HL-60 (cell line): ENCODE results near the gene MYEOV.
A peak's percentile ranks its signal among the peaks of the same experiment; 100 is the strongest.

Experiments
- DNase-seq, 2 experiments: peaks; one replicate each; pipeline ENCODE4 v3.0.0-alpha.2; 2010 to 2020; ENCODE audit warnings: low read depth in 1 of 2, low spot score in 1 of 2
- H3K27ac ChIP-seq: fragments of 250-450 bp; sonication (Bioruptor Pico); replicated peaks from 2 replicates; pipeline ENCODE4 v1.5.1; 2020; ENCODE audit warnings: mild to moderate bottlenecking, moderate library complexity
- H3K27me3 ChIP-seq: fragments of 250-450 bp; sonication (Bioruptor Pico); 2 replicates; pipeline ENCODE4 v1.5.1; 2021; ENCODE audit warnings: mild to moderate bottlenecking, moderate library complexity; ENCODE audit not compliant: insufficient read depth, poor library complexity, severe bottlenecking
- H3K4me3 ChIP-seq: replicated peaks from 2 replicates; pipeline ENCODE4 v1.5.1; 2011; ENCODE audit warnings: mild to moderate bottlenecking, control low read depth, low read length; ENCODE audit not compliant: insufficient read depth
- CTCF ChIP-seq: IDR thresholded peaks from one replicate; pipeline ENCODE4 v1.5.1; 2011; ENCODE audit warnings: low read length, control low read depth, inconsistent platforms; ENCODE audit not compliant: insufficient read depth
- GABPA ChIP-seq: IDR thresholded peaks from 2 replicates; pipeline ENCODE4 v1.6.1; 2012; ENCODE audit warnings: low read depth
- POLR2AphosphoS5 ChIP-seq: IDR thresholded peaks from 2 replicates; pipeline ENCODE4 v1.6.1; 2012; ENCODE audit warnings: low read depth
- REST ChIP-seq: IDR thresholded peaks from 2 replicates; pipeline ENCODE4 v1.6.1; 2012; ENCODE audit warnings: low read depth; ENCODE audit not compliant: insufficient replicate concordance
- SPI1 ChIP-seq: IDR thresholded peaks from 2 replicates; pipeline ENCODE4 v1.6.1; 2012; ENCODE audit warnings: low read depth, mild to moderate bottlenecking, borderline replicate concordance

The MYEOV gene

GRCh38 chr11:69301081-69301454 lies 7.1 kb downstream of the MYEOV start:
- DNase-seq = no peak
- Histone ChIP-seq H3K4me3 (no peak overlapping the region), H3K27ac (no peak overlapping the region), H3K27me3 (no peaks in the 10 kb centered on the region)
- TF ChIP-seq REST (no peak), POLR2AphosphoS5 (no peak), CTCF (no peak), SPI1 (no peak), GABPA (no peak)

- H3K27ac ChIP-seq = no peak overlapping the region
- no peaks in the 10 kb centered on the region for H3K27me3 ChIP-seq
- DNase-seq = peak in 1 of 2 experiments; percentile 54
- TF ChIP-seq CTCF = no peak
- no peak for TF ChIP-seq POLR2AphosphoS5
- TF ChIP-seq REST = no peak
- no peak for TF ChIP-seq GABPA
- TF ChIP-seq SPI1 = no peak
- H3K4me3 ChIP-seq = no peak overlapping the region
These were observed 7.8 kb downstream of the MYEOV start for GRCh38 chr11:69301455-69302401.

GRCh38 chr11:69302447-69303020 lies 8.6 kb downstream of the MYEOV start:
- H3K27ac ChIP-seq = no peak overlapping the region
- no peak for TF ChIP-seq SPI1
- no peak for TF ChIP-seq REST
- TF ChIP-seq POLR2AphosphoS5 = no peak
- no peak for TF ChIP-seq CTCF
- TF ChIP-seq GABPA = no peak
- H3K27me3 ChIP-seq = no peaks in the 10 kb centered on the region
- H3K4me3 ChIP-seq = no peak overlapping the region
- no peak for DNase-seq
